Ovary (tissue), 9 donors: Measurements from ENCODE around the gene PLPP1. TPM values are rescaled to one million over a fixed set of nuclear protein-coding genes. Genes with fewer than 3 reads are reported as not detected.

ENCODE experiments used
- DNase-seq, 5 donors: peaks; one replicate each; pipeline ENCODE4 v3.0.0-alpha.2; 2019 to 2020
- H3K27ac ChIP-seq, 2 donors: fragments of 200-600 bp; one replicate each; pipeline versions ENCODE4 v1.5.1 to v1.8.0; 2019 to 2022
- H3K27me3 ChIP-seq: fragments of 200-600 bp; one replicate; pipeline ENCODE4 v1.8.0; 2022
- H3K36me3 ChIP-seq: fragments of 200-600 bp; sonication (generic); one replicate; pipeline ENCODE4 v1.5.1; 2019
- H3K4me1 ChIP-seq: one replicate; pipeline ENCODE4 v1.8.1; 2013; ENCODE audit warnings: mild to moderate bottlenecking, moderate library complexity; ENCODE audit not compliant: insufficient read depth
- H3K4me3 ChIP-seq: fragments of 200-600 bp; sonication (generic); one replicate; pipeline ENCODE4 v1.5.1; 2017
- H3K9me3 ChIP-seq, 2 donors: fragments of 200-600 bp in 1 of 2; sonication (generic) in 1 of 2; one replicate each; pipeline versions ENCODE4 v1.5.1 to v1.8.1; 2013 to 2019; ENCODE audit warnings: mild to moderate bottlenecking in 1 of 2, moderate library complexity in 1 of 2
- CTCF ChIP-seq, 3 donors: fragments of 450-650 bp in 2 of 3; fragments of 200-600 bp in 1 of 3; IDR thresholded peaks; one replicate each; pipeline versions ENCODE4 v1.5.1 to v1.8.0; 2016 to 2022; ENCODE audit warnings: antibody characterized with exemption in 3 of 3, mild to moderate bottlenecking in 1 of 3
- EP300 ChIP-seq: sonication (generic); formaldehyde crosslinking; IDR thresholded peaks from one replicate; pipeline ENCODE4 v1.6.1; 2017; ENCODE audit warnings: antibody characterized with exemption
- POLR2A ChIP-seq: fragments of 450-650 bp; IDR thresholded peaks from one replicate; pipeline ENCODE4 v1.6.1; 2017; ENCODE audit warnings: antibody characterized with exemption, mild to moderate bottlenecking, moderate library complexity
- WGBS, 3 donors: extraction: QIAGEN DNeasy Blood & Tissue Kit in 1 of 3; methylation state at CpG; one replicate each; pipeline versions ENCODE4 v1.1.5 to v1.1.7; 2013 to 2017; 5-methylcytosine and 5-hydroxymethylcytosine counted together
- intact Hi-C, 4 donors: fragments of 100-400 bp; cut with DNase I; formaldehyde crosslinking; loops; one replicate each; pipeline versions ENCODE4 v1.11.0 to v1.15.1; 2022 to 2023
- polyA plus RNA-seq, 2 donors: library from polyadenylated mRNA; stranded (reverse); fragments of 200-250 nt in 1 of 2; fragments of 350-450 nt in 1 of 2; fragmentation: Illumina TruSeq in 1 of 2; extraction: RNeasy Lipid Tissue Mini Kit (QIAGEN cat#74804) in 1 of 2; gene quantifications; one replicate each; pipeline ENCODE4 v1.2.3, GENCODE V29; 2013 to 2014
- total RNA-seq, 7 donors: library from RNA; depleted of rRNA in 2 of 7; stranded (reverse); fragments of >200 nt in 2 of 7; fragmentation: NEBNext Ultra II Directional in 3 of 7; extraction: Animal tissue kit (Norgen Biotek cat#: 25700) in 3 of 7; gene quantifications; one replicate each; pipeline versions ENCODE4 v1.1.0 to v1.2.4, GENCODE V29; 2016 to 2023
- donor health status: DM: no; HTN: no; CAD: no; lungs with moderate emphysema.
- donor health status: DM: no; HTN: no; CAD: no.
- donor health status: Bipolar disorder and iron deficiency.
- donor health status: DM: yes; HTN: yes; CAD: no.
- donor health status: DM: no; HTN: no; CAD: no.
- donor health status: DM: yes; HTN: yes; CAD: no.

Gene PLPP1
- total and polyA plus RNA-seq, 9 donors: 13.5 to 136 (median 34.5) TPM

GRCh38 chr5:55429613-55430253 is 105.0 kb downstream of the PLPP1 start:
- H3K36me3 ChIP-seq: no peaks in the 10 kb centered on the region
- DNase-seq: no peak
- no peak for TF ChIP-seq CTCF (IDR thresholded peaks at IDR 0.05)
- no peak for TF ChIP-seq EP300
- TF ChIP-seq POLR2A: no peak
- no peak overlapping the region for H3K27ac ChIP-seq
- no peaks in the 10 kb centered on the region for H3K27me3 ChIP-seq
- no peaks in the 10 kb centered on the region for H3K9me3 ChIP-seq
- 90 to 96% (median 95%) methylated on average over 9 of the region's 9 CpGs for WGBS, 3 donors
- intact Hi-C loops: loop anchor here in 1 of 4 donors (10.0 kb wide), 1 partner anchor 105 kb away; the partner anchor contains the start of gene PLPP1
- no peak overlapping the region for H3K4me3 ChIP-seq
- peaks cover 1% of the 10 kb centered on the region for H3K4me1 ChIP-seq

- Histone ChIP-seq H3K4me1 (peaks cover 1% of the 10 kb centered on the region), H3K9me3 (no peaks in the 10 kb centered on the region), H3K27me3 (no peaks in the 10 kb centered on the region), H3K36me3 (no peaks in the 10 kb centered on the region), H3K4me3 (no peak overlapping the region), H3K27ac (no peak overlapping the region)
- no peak for DNase-seq
- WGBS, 3 donors: 46 to 50% (median 50%) methylated on average over 2 of the region's 2 CpGs
- intact Hi-C loops: loop anchor here in 1 of 4 donors (10.0 kb wide), 1 partner anchor 106 kb away; the partner anchor contains the start of gene PLPP1
- TF ChIP-seq POLR2A (no peak), EP300 (no peak), CTCF (IDR thresholded peaks at IDR 0.05) (no peak)
Measured at GRCh38 chr5:55429221-55429612, 105.5 kb downstream of the PLPP1 start.

GRCh38 chr5:55427157-55427556 is 107.6 kb downstream of the PLPP1 start:
- TF ChIP-seq POLR2A: no peak
- TF ChIP-seq EP300: no peak
- no peak for TF ChIP-seq CTCF (IDR thresholded peaks at IDR 0.05)

GRCh38 chr5:55426455-55426854 is 108.3 kb downstream of the PLPP1 start:
- H3K4me3 ChIP-seq: no peak overlapping the region
- H3K36me3 ChIP-seq: no peaks in the 10 kb centered on the region
- TF ChIP-seq CTCF (IDR thresholded peaks at IDR 0.05) (no peak), EP300 (no peak), POLR2A (no peak)
- WGBS, 3 donors: 98 to 99% (median 99%) methylated on average over 4 of the region's 4 CpGs
- intact Hi-C loops: loop anchor here in 1 of 4 donors (10.0 kb wide), 1 partner anchor 108 kb away; the partner anchor contains the start of gene PLPP1
- H3K4me1 ChIP-seq: peaks cover 1% of the 10 kb centered on the region
- DNase-seq: no peak
- no peak overlapping the region for H3K27ac ChIP-seq
- H3K27me3 ChIP-seq: no peaks in the 10 kb centered on the region
- H3K9me3 ChIP-seq: no peaks in the 10 kb centered on the region

More at GRCh38 chr5:55427157-55427556, 107.6 kb downstream of the PLPP1 start:
- Histone ChIP-seq H3K36me3 (no peaks in the 10 kb centered on the region), H3K27me3 (no peaks in the 10 kb centered on the region), H3K4me3 (no peak overlapping the region), H3K4me1 (peaks cover 1% of the 10 kb centered on the region), H3K27ac (no peak overlapping the region), H3K9me3 (no peaks in the 10 kb centered on the region)
- intact Hi-C loops: loop anchor here in 1 of 4 donors (10.0 kb wide), 1 partner anchor 108 kb away; the partner anchor contains the start of gene PLPP1
- WGBS, 3 donors: 78 to 87% (median 81%) methylated on average over 1 of the region's 1 CpG
- DNase-seq: no peak
